Measurements from ENCODE around the gene POC1A. TPM values are rescaled to one million over a fixed set of nuclear protein-coding genes. Genes with fewer than 3 reads are reported as not detected.

Gene POC1A
- total and polyA plus RNA-seq, 9 of the 15 experiments (the other 6 are each of a cell fraction or from before 2014, with no cell fraction given): 7.2 to 17.5 (median 12.1) TPM

DNA sequence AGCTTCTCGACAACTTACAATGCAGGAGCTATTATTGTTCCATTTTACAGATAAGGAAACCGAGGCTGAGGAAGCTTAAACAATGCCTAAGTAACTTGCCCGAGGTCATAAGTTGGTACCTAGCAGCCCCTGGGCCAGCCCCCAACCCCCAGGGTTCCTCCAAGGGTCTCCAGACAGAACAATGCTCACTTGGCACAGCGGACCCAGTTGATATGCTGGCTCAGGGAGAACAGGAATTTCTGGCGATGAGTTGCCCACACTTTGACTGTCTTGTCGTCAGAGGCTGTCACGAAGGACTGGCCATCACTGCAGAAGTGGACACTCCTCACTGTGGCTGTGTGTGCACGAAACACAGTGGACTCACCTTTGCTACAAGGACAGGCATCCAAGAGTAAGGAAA lies 5.2 kb downstream of the POC1A start:
- ChIA-PET CTCF (ENCODE audit: low intra/inter-chr PET ratio) (no interaction called here), POLR2A (interaction anchor here (1.3 kb wide), 1 partner anchor 137 kb away, joined by 3 read pairs; no protein-coding TSS in a partner anchor)
- Histone ChIP-seq H4K20me1 (replicated peaks; ENCODE audit: control insufficient read depth, insufficient read depth, low read length) (no peaks in the 10 kb centered on the region), H3K9me1 (ENCODE audit: control insufficient read depth, insufficient read depth, low read length) (no peaks in the 10 kb centered on the region), H3K27me3 (ENCODE audit: control insufficient read depth in 2 of 2, insufficient read depth in 2 of 2, low read length in 2 of 2) (no peaks in the 10 kb centered on the region), H3K36me3 (ENCODE audit: control insufficient read depth, insufficient read depth, low read length) (peaks cover 51% of the 10 kb centered on the region; the same call in 2 of the 3 replicates), H3K79me2 (ENCODE audit: control insufficient read depth, insufficient read depth, low read length) (peaks cover 16% of the 10 kb centered on the region), H3K4me1 (replicated peaks in 1 of 2; ENCODE audit: control insufficient read depth in 2 of 2, insufficient read depth in 2 of 2, low read length in 2 of 2) (peaks cover 8 to 10% of the 10 kb centered on the region in 2 experiments; a peak in 3 of 5 replicates), H3K9ac (ENCODE audit: insufficient read depth in 1 of 2, low read depth in 2 of 2, low read length in 2 of 2) (no peak overlapping the region), H2AFZ (ENCODE audit: low read depth, low read length) (no peak overlapping the region), H3K27ac (ENCODE audit: extremely low read depth, low read depth, low read length) (no peak overlapping the region), H3K4me3 (no peak overlapping the region), H3K4me2 (ENCODE audit: insufficient read depth, low read length) (no peak overlapping the region), H3K9me3 (replicated peaks; ENCODE audit: control insufficient read depth, insufficient read depth, low read depth, low read length) (no peaks in the 10 kb centered on the region)
- WGBS (ENCODE audit: insufficient coverage, low coverage, missing lambda C conversion rate): 83% methylated on average over 8 of the region's 8 CpGs
- DNase-seq (ENCODE audit: extremely low read depth in 1 of 4, low spot score in 3 of 4) (no peak), ATAC-seq (no peak), FAIRE-seq (no peak)
- in situ Hi-C loops (cut with MboI) (no loop called here), intact Hi-C loops (cut with micrococcal nuclease) (no loop called here)
- TF ChIP-seq RBM25 (IDR thresholded peaks at IDR 0.05; ENCODE audit: low read depth, low read length, severe bottlenecking): peak; percentile 39
- TF ChIP-seq FOXK2 (conservative IDR thresholded peaks at IDR 0.05 in 1 of 2, IDR thresholded peaks at IDR 0.05 in 1 of 2; ENCODE audit: low read depth in 2 of 2): no peak
- no peak for TF ChIP-seq ZNF76 (CRISPR knock-in tag; IDR thresholded peaks at IDR 0.05; ENCODE audit: borderline replicate concordance)
- BruUV-seq (replicated peaks): no TSS peak

DNA sequence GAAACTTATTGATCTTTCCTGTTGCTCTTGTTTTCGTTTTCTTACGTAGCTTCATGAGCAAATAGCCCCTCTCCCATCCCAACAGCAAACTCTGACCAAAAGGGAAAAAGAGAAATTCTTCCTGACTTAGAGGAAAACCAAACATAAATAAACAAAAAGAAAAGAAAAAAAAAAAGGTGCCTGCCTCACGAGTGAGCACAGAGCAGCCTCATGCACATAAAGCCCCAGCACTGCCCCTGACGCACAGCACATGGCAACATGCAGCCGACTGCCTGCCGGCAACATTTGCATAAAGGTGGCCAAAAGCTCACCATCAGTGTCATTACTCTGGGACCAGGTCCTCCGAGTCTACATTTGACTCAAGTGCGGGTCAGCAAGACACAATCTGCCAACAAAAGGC lies 6.4 kb downstream of the POC1A start:
- POLR2A ChIA-PET: interaction anchor here (1.1 to 1.3 kb wide), 2 partner anchors 9 to 136 kb away, joined by 3 read pairs; no protein-coding TSS in a partner anchor
- peaks cover 55% of the 10 kb centered on the region; the same call in 2 of the 3 replicates for H3K36me3 ChIP-seq (ENCODE audit: control insufficient read depth, insufficient read depth, low read length)
- WGBS (ENCODE audit: insufficient coverage, low coverage, missing lambda C conversion rate): 78% methylated on average over 6 of the region's 8 CpGs
- no peak for TF ChIP-seq ZKSCAN3 (CRISPR knock-in tag; IDR thresholded peaks at IDR 0.05)
- TF ChIP-seq FOXJ2 (tag; IDR thresholded peaks at IDR 0.05): no peak
- no peak for TF ChIP-seq SREBF2 (CRISPR knock-in tag; IDR thresholded peaks at IDR 0.05)
- TF ChIP-seq, protein P1, sequence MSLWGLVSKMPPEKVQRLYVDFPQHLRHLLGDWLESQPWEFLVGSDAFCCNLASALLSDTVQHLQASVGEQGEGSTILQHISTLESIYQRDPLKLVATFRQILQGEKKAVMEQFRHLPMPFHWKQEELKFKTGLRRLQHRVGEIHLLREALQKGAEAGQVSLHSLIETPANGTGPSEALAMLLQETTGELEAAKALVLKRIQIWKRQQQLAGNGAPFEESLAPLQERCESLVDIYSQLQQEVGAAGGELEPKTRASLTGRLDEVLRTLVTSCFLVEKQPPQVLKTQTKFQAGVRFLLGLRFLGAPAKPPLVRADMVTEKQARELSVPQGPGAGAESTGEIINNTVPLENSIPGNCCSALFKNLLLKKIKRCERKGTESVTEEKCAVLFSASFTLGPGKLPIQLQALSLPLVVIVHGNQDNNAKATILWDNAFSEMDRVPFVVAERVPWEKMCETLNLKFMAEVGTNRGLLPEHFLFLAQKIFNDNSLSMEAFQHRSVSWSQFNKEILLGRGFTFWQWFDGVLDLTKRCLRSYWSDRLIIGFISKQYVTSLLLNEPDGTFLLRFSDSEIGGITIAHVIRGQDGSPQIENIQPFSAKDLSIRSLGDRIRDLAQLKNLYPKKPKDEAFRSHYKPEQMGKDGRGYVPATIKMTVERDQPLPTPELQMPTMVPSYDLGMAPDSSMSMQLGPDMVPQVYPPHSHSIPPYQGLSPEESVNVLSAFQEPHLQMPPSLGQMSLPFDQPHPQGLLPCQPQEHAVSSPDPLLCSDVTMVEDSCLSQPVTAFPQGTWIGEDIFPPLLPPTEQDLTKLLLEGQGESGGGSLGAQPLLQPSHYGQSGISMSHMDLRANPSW (CRISPR knock-in tag; IDR thresholded peaks at IDR 0.05): no peak
- TF ChIP-seq ZNF75A (CRISPR knock-in tag; IDR thresholded peaks at IDR 0.05): no peak
- TF ChIP-seq KLF6 (CRISPR knock-in tag; IDR thresholded peaks at IDR 0.05; ENCODE audit: borderline replicate concordance): no peak
- TF ChIP-seq, protein P2, sequence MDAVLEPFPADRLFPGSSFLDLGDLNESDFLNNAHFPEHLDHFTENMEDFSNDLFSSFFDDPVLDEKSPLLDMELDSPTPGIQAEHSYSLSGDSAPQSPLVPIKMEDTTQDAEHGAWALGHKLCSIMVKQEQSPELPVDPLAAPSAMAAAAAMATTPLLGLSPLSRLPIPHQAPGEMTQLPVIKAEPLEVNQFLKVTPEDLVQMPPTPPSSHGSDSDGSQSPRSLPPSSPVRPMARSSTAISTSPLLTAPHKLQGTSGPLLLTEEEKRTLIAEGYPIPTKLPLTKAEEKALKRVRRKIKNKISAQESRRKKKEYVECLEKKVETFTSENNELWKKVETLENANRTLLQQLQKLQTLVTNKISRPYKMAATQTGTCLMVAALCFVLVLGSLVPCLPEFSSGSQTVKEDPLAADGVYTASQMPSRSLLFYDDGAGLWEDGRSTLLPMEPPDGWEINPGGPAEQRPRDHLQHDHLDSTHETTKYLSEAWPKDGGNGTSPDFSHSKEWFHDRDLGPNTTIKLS (IDR thresholded peaks at IDR 0.05; ENCODE audit: borderline replicate concordance, low read depth): no peak
- TF ChIP-seq CXXC5 (CRISPR knock-in tag; IDR thresholded peaks at IDR 0.05): no peak
- no peak for TF ChIP-seq ETV1 (tag; conservative IDR thresholded peaks at IDR 0.05; ENCODE audit: low read depth)

More for the DNA sequence above, 6.4 kb downstream of the POC1A start:
- Histone ChIP-seq H3K79me2 (ENCODE audit: control insufficient read depth, insufficient read depth, low read length) (peaks cover 4% of the 10 kb centered on the region; the same call in 2 of the 3 replicates), H3K27me3 (ENCODE audit: control insufficient read depth in 2 of 2, insufficient read depth in 2 of 2, low read length in 2 of 2) (no peaks in the 10 kb centered on the region), H3K9me1 (ENCODE audit: control insufficient read depth, insufficient read depth, low read length) (no peaks in the 10 kb centered on the region), H3K9me3 (replicated peaks; ENCODE audit: control insufficient read depth, insufficient read depth, low read depth, low read length) (no peaks in the 10 kb centered on the region), H2AFZ (ENCODE audit: low read depth, low read length) (no peak overlapping the region), H4K20me1 (replicated peaks; ENCODE audit: control insufficient read depth, insufficient read depth, low read length) (no peaks in the 10 kb centered on the region), H3K4me3 (no peak overlapping the region), H3K4me2 (ENCODE audit: insufficient read depth, low read length) (no peak overlapping the region), H3K9ac (ENCODE audit: insufficient read depth in 1 of 2, low read depth in 2 of 2, low read length in 2 of 2) (peak overlapping the region in 1 of 2 experiments; percentile 26; a peak in 1 of 4 replicates), H3K27ac (ENCODE audit: extremely low read depth, low read depth, low read length) (no peak overlapping the region), H3K4me1 (replicated peaks in 1 of 2; ENCODE audit: control insufficient read depth in 2 of 2, insufficient read depth in 2 of 2, low read length in 2 of 2) (0 out of 5 replicates have a peak, but pooled peaks cover 0 to under 1% of the 10 kb centered on the region in 2 experiments)
- BruUV-seq (replicated peaks): no TSS peak
- FAIRE-seq (no peak), DNase-seq (ENCODE audit: extremely low read depth in 1 of 4, low spot score in 3 of 4) (no peak), ATAC-seq (no peak)
- CTCF ChIA-PET (ENCODE audit: low intra/inter-chr PET ratio): no interaction called here
- in situ Hi-C loops (cut with MboI) (no loop called here), intact Hi-C loops (cut with micrococcal nuclease) (no loop called here)

Measured in K562 (cell line).